DOHH2 (cell line): Measurements from ENCODE around the gene ZNF770.
A peak's percentile ranks its signal among the peaks of the same experiment; 100 is the strongest.

Source experiments
- H3F3A ChIP-seq: fragments of 200-600 bp; sonication (generic), shearing (Covaris generic); 2 replicates; pipeline ENCODE4 v1.6.0; 2016; ENCODE audit warnings: antibody characterized with exemption, mild to moderate bottlenecking; ENCODE audit not compliant: control insufficient read depth, insufficient read depth
- H3K27ac ChIP-seq: fragments of 200-600 bp; sonication (generic); 2 replicates; pipeline ENCODE4 v1.5.1; 2014; ENCODE audit warnings: low read depth, mild to moderate bottlenecking, low read length, moderate library complexity
- H3K27me3 ChIP-seq: fragments of 200-600 bp; sonication (generic); 2 replicates; pipeline ENCODE4 v1.6.1; 2014; ENCODE audit warnings: mild to moderate bottlenecking, low read length, mixed read lengths; ENCODE audit not compliant: control insufficient read depth
- H3K36me3 ChIP-seq: fragments of 200-600 bp; sonication (generic); 2 replicates; pipeline ENCODE4 v1.6.1; 2014; ENCODE audit warnings: mild to moderate bottlenecking, low read length, moderate library complexity, mixed read lengths; ENCODE audit not compliant: control insufficient read depth
- H3K4me1 ChIP-seq: fragments of 200-600 bp; sonication (generic); 2 replicates; pipeline ENCODE4 v1.6.1; 2014; ENCODE audit warnings: mild to moderate bottlenecking, low read length, mixed read lengths; ENCODE audit not compliant: control insufficient read depth
- H3K4me2 ChIP-seq: fragments of 200-600 bp; sonication (generic); 2 replicates; pipeline ENCODE4 v1.6.0; 2014; ENCODE audit warnings: mild to moderate bottlenecking, low read length, moderate library complexity
- H3K4me3 ChIP-seq: fragments of 200-600 bp; sonication (generic); 2 replicates; pipeline ENCODE4 v1.5.1; 2014; ENCODE audit warnings: mild to moderate bottlenecking, low read length, mixed read lengths
- H3K79me2 ChIP-seq: fragments of 200-600 bp; sonication (generic); 2 replicates; pipeline ENCODE4 v1.6.1; 2014; ENCODE audit warnings: mild to moderate bottlenecking, low read length, mixed read lengths; ENCODE audit not compliant: control insufficient read depth
- H3K9me2 ChIP-seq: fragments of 200-600 bp; sonication (generic); replicated peaks from 2 replicates; pipeline ENCODE4 v1.6.1; 2014; ENCODE audit warnings: mild to moderate bottlenecking, low read length, mixed read lengths; ENCODE audit not compliant: control insufficient read depth
- H3K9me3 ChIP-seq: fragments of 200-600 bp; sonication (generic); 2 replicates; pipeline ENCODE4 v1.6.1; 2014; ENCODE audit warnings: antibody characterized with exemption, low read length, mixed read lengths; ENCODE audit not compliant: control insufficient read depth, insufficient read depth
- H4K20me1 ChIP-seq: fragments of 200-600 bp; sonication (generic); 2 replicates; pipeline ENCODE4 v1.6.0; 2014; ENCODE audit warnings: low read depth, mild to moderate bottlenecking, antibody characterized with exemption, low read length, moderate library complexity; ENCODE audit not compliant: control insufficient read depth, insufficient read depth
- EZH2phosphoT487 ChIP-seq: fragments of 200-600 bp; sonication (generic); IDR thresholded peaks from 2 replicates; pipeline ENCODE4 v1.6.1; 2017; ENCODE audit warnings: borderline replicate concordance, mild to moderate bottlenecking, antibody characterized with exemption, low read length, moderate library complexity, mixed read lengths
- TF ChIP-seq, protein P1 (sequence below): fragments of 200-600 bp; sonication (generic); IDR thresholded peaks from one replicate; pipeline ENCODE4 v1.5.1; 2014; ENCODE audit warnings: antibody characterized with exemption, mild to moderate bottlenecking, low read depth, low read length; ENCODE audit not compliant: poor library complexity, severe bottlenecking

Gene ZNF770

GRCh38 chr15:34988027-34988902 is at the start of gene ZNF770:
Gene ZNF770, minus strand, starts transcription at chr15:34988287. Its CDS starts 4,853 bp downstream, at chr15:34983434.
- H3K9me2 ChIP-seq: no peaks in the 10 kb centered on the region
- H4K20me1 ChIP-seq: peaks cover 10% of the 10 kb centered on the region; the same call in 1 of the 2 replicates
- peaks cover 39% of the 10 kb centered on the region for H3K4me1 ChIP-seq
- H3K36me3 ChIP-seq: peaks cover 43% of the 10 kb centered on the region
- H3K4me3 ChIP-seq: peak within 1 kb of the TSS; percentile 86
- no peak for TF ChIP-seq EZH2phosphoT487
- TF ChIP-seq, protein P1, sequence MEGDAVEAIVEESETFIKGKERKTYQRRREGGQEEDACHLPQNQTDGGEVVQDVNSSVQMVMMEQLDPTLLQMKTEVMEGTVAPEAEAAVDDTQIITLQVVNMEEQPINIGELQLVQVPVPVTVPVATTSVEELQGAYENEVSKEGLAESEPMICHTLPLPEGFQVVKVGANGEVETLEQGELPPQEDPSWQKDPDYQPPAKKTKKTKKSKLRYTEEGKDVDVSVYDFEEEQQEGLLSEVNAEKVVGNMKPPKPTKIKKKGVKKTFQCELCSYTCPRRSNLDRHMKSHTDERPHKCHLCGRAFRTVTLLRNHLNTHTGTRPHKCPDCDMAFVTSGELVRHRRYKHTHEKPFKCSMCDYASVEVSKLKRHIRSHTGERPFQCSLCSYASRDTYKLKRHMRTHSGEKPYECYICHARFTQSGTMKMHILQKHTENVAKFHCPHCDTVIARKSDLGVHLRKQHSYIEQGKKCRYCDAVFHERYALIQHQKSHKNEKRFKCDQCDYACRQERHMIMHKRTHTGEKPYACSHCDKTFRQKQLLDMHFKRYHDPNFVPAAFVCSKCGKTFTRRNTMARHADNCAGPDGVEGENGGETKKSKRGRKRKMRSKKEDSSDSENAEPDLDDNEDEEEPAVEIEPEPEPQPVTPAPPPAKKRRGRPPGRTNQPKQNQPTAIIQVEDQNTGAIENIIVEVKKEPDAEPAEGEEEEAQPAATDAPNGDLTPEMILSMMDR: no peak
- H3K27me3 ChIP-seq: no peaks in the 10 kb centered on the region
- peak within 1 kb of the TSS; percentile 62 for H3K27ac ChIP-seq
- H3F3A ChIP-seq: no peaks in the 10 kb centered on the region; the same call in 1 of the 2 replicates
- peaks cover 50% of the 10 kb centered on the region for H3K79me2 ChIP-seq
- peak within 1 kb of the TSS; percentile 87 for H3K4me2 ChIP-seq
- H3K9me3 ChIP-seq: no peaks in the 10 kb centered on the region

GRCh38 chr15:35028235-35028984 is 40.3 kb upstream of the ZNF770 start:
- no peak overlapping the region for H3K27ac ChIP-seq
- no peaks in the 10 kb centered on the region for H3K9me2 ChIP-seq
- H3F3A ChIP-seq: no peaks in the 10 kb centered on the region
- no peaks in the 10 kb centered on the region for H3K36me3 ChIP-seq
- no peaks in the 10 kb centered on the region for H3K9me3 ChIP-seq
- TF ChIP-seq, protein P1: no peak
- TF ChIP-seq EZH2phosphoT487: no peak
- no peaks in the 10 kb centered on the region for H3K27me3 ChIP-seq
- no peaks in the 10 kb centered on the region for H3K79me2 ChIP-seq
- no peaks in the 10 kb centered on the region for H4K20me1 ChIP-seq
- no peaks in the 10 kb centered on the region for H3K4me1 ChIP-seq
- H3K4me3 ChIP-seq: no peak overlapping the region
- H3K4me2 ChIP-seq: no peak overlapping the region

- Histone ChIP-seq H3K27ac (no peak overlapping the region), H3K79me2 (no peaks in the 10 kb centered on the region), H3K9me3 (no peaks in the 10 kb centered on the region), H3K4me1 (no peaks in the 10 kb centered on the region), H3K9me2 (no peaks in the 10 kb centered on the region), H3K4me3 (no peak overlapping the region), H4K20me1 (no peaks in the 10 kb centered on the region), H3K36me3 (no peaks in the 10 kb centered on the region), H3F3A (no peaks in the 10 kb centered on the region), H3K27me3 (no peaks in the 10 kb centered on the region), H3K4me2 (no peak overlapping the region)
- TF ChIP-seq, protein P1: no peak
- TF ChIP-seq EZH2phosphoT487: no peak
These were observed 35.7 kb upstream of the ZNF770 start for GRCh38 chr15:35023804-35024203.
